HepG2 (cell line): Measurements from ENCODE around the gene PKP3. TPM values are rescaled to one million over a fixed set of nuclear protein-coding genes. Genes with fewer than 3 reads are reported as not detected.

Experiments
- ATAC-seq: fragments of 200-7000 bp; cut with Tn5 transposase; 3 replicates; pipeline ENCODE4 v1.9.1; 2020; ENCODE audit warnings: mild to moderate bottlenecking, moderate library complexity
- BruUV-seq: library from RNA; stranded (reverse); fragments of 400-500 nt; replicated peaks from 2 replicates; lab custom pipeline; 2021; lab: Mats Ljungman, UMichigan
- CTCF ChIA-PET: fragments of 300-600 bp; formaldehyde crosslinking; extraction: SDS; loops from one replicate; lab custom pipeline; 2021; ENCODE audit warnings: low total read pairs, inconsistent platforms, low intra/inter-chr PET ratio; lab: Yijun Ruan, JAX
- POLR2A ChIA-PET: fragments of 350-600 bp; sonication (Branson Sonifier 250); formaldehyde crosslinking; loops from one replicate; lab custom pipeline; 2020; ENCODE audit warnings: antibody characterized with exemption, inconsistent platforms; lab: Yijun Ruan, JAX
- DNase-seq: peaks from one replicate; pipeline ENCODE4 v3.0.0-alpha.2; 2015; ENCODE audit warnings: low spot score
- FAIRE-seq: peaks from 3 replicates; lab custom pipeline; 2011; peaks lifted over from hg19 to GRCh38; lab: Jason Lieb, UNC
- H2AFZ ChIP-seq: one replicate; pipeline ENCODE4 v1.6.1; 2011; ENCODE audit warnings: low read length, inconsistent platforms
- H3K27ac ChIP-seq: fragments of 300-600 bp; 3 replicates; pipeline ENCODE4 v1.8.0; 2011; ENCODE audit warnings: mixed run types, mild to moderate bottlenecking, mixed read lengths, low read length, inconsistent platforms; ENCODE audit not compliant: insufficient read depth; ENCODE audit errors: extremely low read length
- H3K27me3 ChIP-seq, 2 experiments: fragments of 200-600 bp in 1 of 2; 2 replicates in 1 of 2; 3 replicates in 1 of 2; pipeline versions ENCODE4 v1.6.0 to v1.8.0; 2011; ENCODE audit warnings: low read length in 2 of 2, mild to moderate bottlenecking in 2 of 2, moderate library complexity in 2 of 2, inconsistent platforms in 1 of 2; ENCODE audit not compliant: insufficient read depth in 2 of 2, control insufficient read depth in 1 of 2
- H3K36me3 ChIP-seq, 2 experiments: fragments of 200-600 bp in 1 of 2; replicated peaks in 1 of 2; 2 replicates in 1 of 2; 3 replicates in 1 of 2; pipeline versions ENCODE4 v1.5.1 to v1.8.0; 2011; ENCODE audit warnings: low read length in 2 of 2, inconsistent platforms in 1 of 2; ENCODE audit not compliant: insufficient read depth in 2 of 2, control insufficient read depth in 1 of 2
- H3K4me1 ChIP-seq: 2 replicates; pipeline ENCODE4 v1.5.1; 2012; ENCODE audit warnings: low read length, inconsistent platforms; ENCODE audit not compliant: insufficient read depth
- H3K4me2 ChIP-seq: 2 replicates; pipeline ENCODE4 v1.6.0; 2011; ENCODE audit warnings: low read depth, low read length, inconsistent platforms
- H3K4me3 ChIP-seq, 3 experiments: fragments of 200-600 bp in 1 of 3; sonication (generic), shearing (Covaris generic) in 1 of 3; replicated peaks in 1 of 3; 2 replicates each; pipeline ENCODE4 v1.5.1; 2011 to 2016; ENCODE audit warnings: low read length in 3 of 3, inconsistent platforms in 2 of 3, low read depth in 2 of 3, mild to moderate bottlenecking in 2 of 3, control low read depth in 1 of 3, mixed read lengths in 1 of 3; ENCODE audit not compliant: insufficient read depth in 1 of 3
- H3K79me2 ChIP-seq: one replicate; pipeline ENCODE4 v1.6.1; 2011; ENCODE audit warnings: low read length, inconsistent platforms; ENCODE audit not compliant: insufficient read depth
- H3K9ac ChIP-seq: 2 replicates; pipeline ENCODE4 v1.6.0; 2011; ENCODE audit warnings: mild to moderate bottlenecking, low read depth, low read length, inconsistent platforms; ENCODE audit not compliant: insufficient read depth
- H3K9me3 ChIP-seq: 2 replicates; pipeline ENCODE4 v1.5.1; 2012; ENCODE audit warnings: mild to moderate bottlenecking, low read length
- H4K20me1 ChIP-seq: 2 replicates; pipeline ENCODE4 v1.6.0; 2011; ENCODE audit warnings: inconsistent platforms, mild to moderate bottlenecking, low read length, moderate library complexity; ENCODE audit not compliant: insufficient read depth
- MEIS1 ChIP-seq: sonication (generic); formaldehyde crosslinking; IDR thresholded peaks from 2 replicates; pipeline ENCODE4 v1.9.0; 2021; ENCODE audit warnings: mild to moderate bottlenecking, missing genetic modification reagents, moderate library complexity, borderline replicate concordance
- NFKB2 ChIP-seq: sonication (generic); formaldehyde crosslinking; IDR thresholded peaks from 2 replicates; pipeline ENCODE4 v1.4.0; 2020; ENCODE audit warnings: missing genetic modification reagents, borderline replicate concordance
- PLRG1 ChIP-seq: fragments of 450-650 bp; conservative IDR thresholded peaks from 2 replicates; pipeline ENCODE4 v1.6.1; 2016
- RXRB ChIP-seq: IDR thresholded peaks from 2 replicates; pipeline ENCODE4 v1.6.1; 2016; ENCODE audit warnings: borderline replicate concordance, missing genetic modification reagents, missing compliant biosample characterization
- SMAD1 ChIP-seq: sonication (generic); formaldehyde crosslinking; IDR thresholded peaks from 2 replicates; pipeline ENCODE4 v1.4.0; 2020; ENCODE audit warnings: missing genetic modification reagents, low read depth, mild to moderate bottlenecking, borderline replicate concordance
- TBL1XR1 ChIP-seq: fragments of 150-350 bp; IDR thresholded peaks from 2 replicates; pipeline ENCODE4 v1.6.1; 2014; ENCODE audit warnings: borderline replicate concordance, low read length; ENCODE audit not compliant: partially characterized antibody
- ZNF180 ChIP-seq: sonication (generic); formaldehyde crosslinking; IDR thresholded peaks from 2 replicates; pipeline ENCODE4 v1.4.0; 2020; ENCODE audit warnings: low read depth, missing genetic modification reagents, borderline replicate concordance
- ZNF496 ChIP-seq: sonication (generic); formaldehyde crosslinking; IDR thresholded peaks from 2 replicates; pipeline ENCODE4 v1.8.1; 2023; ENCODE audit warnings: mild to moderate bottlenecking, moderate library complexity, missing genetic modification reagents; ENCODE audit not compliant: insufficient replicate concordance
- ZNF501 ChIP-seq: sonication (generic); formaldehyde crosslinking; IDR thresholded peaks from 2 replicates; pipeline ENCODE4 v1.5.1; 2020; ENCODE audit warnings: mild to moderate bottlenecking, moderate library complexity, missing genetic modification reagents
- ZNF782 ChIP-seq: sonication (generic); formaldehyde crosslinking; IDR thresholded peaks from 2 replicates; pipeline ENCODE4 v1.4.0; 2020; ENCODE audit warnings: missing genetic modification reagents, mild to moderate bottlenecking, borderline replicate concordance
- ZNF841 ChIP-seq: sonication (generic); formaldehyde crosslinking; IDR thresholded peaks from 2 replicates; pipeline ENCODE4 v1.8.1; 2023; ENCODE audit warnings: missing genetic modification reagents, borderline replicate concordance
- ZUFSP ChIP-seq: sonication (generic); formaldehyde crosslinking; IDR thresholded peaks from 2 replicates; pipeline ENCODE4 v1.9.0; 2021; ENCODE audit warnings: missing genetic modification reagents, mild to moderate bottlenecking, borderline replicate concordance
- WGBS: methylation state at CpG from one replicate; pipeline ENCODE4 v1.1.6; 2017; ENCODE audit warnings: low lambda C conversion rate; 5-methylcytosine and 5-hydroxymethylcytosine counted together
- in situ Hi-C: cut with HindIII; loops from 2 replicates; pipeline ENCODE4 v1.10.0; 2017; ENCODE audit warnings: low pct_unique_long_range_greater_than_20kb; ENCODE audit not compliant: extremely low pct_ligation_motif_present
- intact Hi-C: fragments of 100-400 bp; cut with micrococcal nuclease; formaldehyde crosslinking; loops from one replicate; pipeline ENCODE4 v1.10.0; 2022; ENCODE audit not compliant: unreplicated experiment
- polyA plus RNA-seq, 8 experiments: library from polyadenylated mRNA; depleted of rRNA in 3 of 8; stranded (reverse) in 7 of 8; unstranded in 1 of 8; fragments of >200 nt; fragmentation: Illumina TruSeq in 4 of 8; extraction: Trizol in 4 of 8; gene quantifications; 2 replicates each; pipeline versions ENCODE4 v1.2.1 to v1.2.3, GENCODE V29; 2011 to 2016; ENCODE audit warnings: low read depth in 4 of 8, missing spikeins in 1 of 8, mixed read lengths in 1 of 8; ENCODE audit not compliant: insufficient read depth in 1 of 8
- total RNA-seq, 5 experiments: library from RNA; depleted of rRNA; stranded (reverse); fragments of >200 nt; fragmentation: Illumina TruSeq; extraction: Trizol; gene quantifications; 2 replicates each; pipeline ENCODE4 v1.2.3, GENCODE V29; 2016; ENCODE audit warnings: low read depth in 1 of 5
- TF ChIP-seq, protein P1 (sequence below): IDR thresholded peaks from 2 replicates; pipeline ENCODE4 v1.6.1; 2012; ENCODE audit warnings: inconsistent platforms
- TF ChIP-seq, protein P2 (sequence below): sonication (generic); formaldehyde crosslinking; IDR thresholded peaks from 2 replicates; pipeline ENCODE4 v1.4.0; 2020; ENCODE audit warnings: missing genetic modification reagents
- TF ChIP-seq, protein P3 (sequence below): sonication (generic); formaldehyde crosslinking; IDR thresholded peaks from 2 replicates; pipeline ENCODE4 v1.5.1; 2020; ENCODE audit warnings: mild to moderate bottlenecking, missing genetic modification reagents, moderate library complexity

The PKP3 gene
- total and polyA plus RNA-seq, 2 of the 13 experiments (the other 11 are each of a cell fraction or from before 2014, with no cell fraction given), result 18.0 to 28.7 TPM

DNA sequence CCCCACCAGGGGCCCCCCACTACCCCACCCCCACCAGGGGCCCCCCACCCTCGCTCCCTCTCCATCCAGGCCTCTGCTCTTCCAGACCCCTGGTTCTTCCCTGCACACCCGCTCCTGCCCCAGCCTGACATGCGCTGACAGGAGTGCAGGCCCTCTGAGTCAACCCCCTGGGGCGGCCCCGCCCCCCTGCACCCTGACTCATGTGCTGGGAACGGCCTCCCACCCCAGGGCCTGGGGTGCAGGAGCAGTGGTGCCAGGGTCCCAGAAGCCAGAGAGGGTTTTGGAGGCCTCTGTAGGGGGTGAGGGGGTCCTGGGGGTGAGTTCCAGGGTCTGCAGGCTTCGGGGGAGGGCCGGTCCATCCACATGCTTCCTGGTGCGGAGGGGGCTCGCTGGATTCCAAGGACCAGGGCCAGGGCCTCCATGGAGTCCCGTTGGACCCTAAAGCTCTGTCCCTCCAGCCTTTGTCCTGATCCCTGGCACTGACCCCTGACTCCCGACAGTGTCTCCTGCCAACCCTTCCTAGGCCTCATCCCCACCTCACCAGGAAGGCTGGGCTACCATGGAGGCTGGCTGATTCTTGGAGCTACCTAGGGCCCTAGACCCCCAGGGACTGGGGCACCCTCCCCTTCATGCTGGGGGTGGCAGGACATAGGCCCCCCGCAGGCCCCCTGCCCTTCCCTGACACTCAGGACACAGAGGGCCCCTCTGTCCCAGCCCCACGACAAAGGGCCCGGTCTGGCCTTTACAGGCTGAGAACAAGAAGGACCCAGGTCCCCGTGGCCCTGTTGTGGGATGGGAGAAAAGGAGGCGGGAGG is 583 bp upstream of the PKP3 start:
- Histone ChIP-seq H3K9ac (peak overlapping the region; percentile 70), H3K9me3 (no peaks in the 10 kb centered on the region), H3K4me1 (peaks cover 74% of the 10 kb centered on the region), H4K20me1 (no peaks in the 10 kb centered on the region), H2AFZ (no peak overlapping the region), H3K4me2 (peak overlapping the region; percentile 90), H3K27me3 (peaks cover 2% of the 10 kb centered on the region in 2 experiments; a peak in 3 of 5 replicates), H3K79me2 (peaks cover 8% of the 10 kb centered on the region), H3K36me3 (peaks cover 0 to 4% of the 10 kb centered on the region in 2 experiments; a peak in 2 of 5 replicates), H3K27ac (peak overlapping the region; percentile 54), H3K4me3 (peak overlapping the region; percentile 50 to 76 (median 75))
- no peak for FAIRE-seq
- no TSS peak for BruUV-seq
- ChIA-PET POLR2A (interaction anchor here (0.9 to 2.6 kb wide), 4 partner anchors 13 to 54 kb away, joined by 3 to 15 read pairs (median 4); no protein-coding TSS in a partner anchor), CTCF (no interaction called here)
- ATAC-seq, result peak; percentile 32
- in situ Hi-C loops (no loop called here), intact Hi-C loops (loop anchor here (2.0 kb wide), 1 partner anchor 19 kb away; no protein-coding TSS in a partner anchor)
- 3% methylated on average over 5 of the region's 17 CpGs for WGBS
- peak; percentile 54 for DNase-seq
- TF ChIP-seq ZNF782 (CRISPR knock-in tag) (0 out of 2 replicates have a peak, but pooled peaks have one; percentile 80), RXRB (CRISPR knock-in tag) (no peak), SMAD1 (CRISPR knock-in tag) (0 out of 2 replicates have a peak, but pooled peaks have one; percentile 47), TBL1XR1 (no peak), ZNF180 (CRISPR knock-in tag) (no peak), PLRG1 (no peak), ZUFSP (no peak), ZNF841 (CRISPR knock-in tag) (no peak), NFKB2 (no peak), ZNF496 (no peak), ZNF501 (0 out of 2 replicates have a peak, but pooled peaks have one; percentile 14), MEIS1 (CRISPR knock-in tag) (peak; percentile 29; the same call in 1 of the 2 replicates)
- TF ChIP-seq, protein P1, sequence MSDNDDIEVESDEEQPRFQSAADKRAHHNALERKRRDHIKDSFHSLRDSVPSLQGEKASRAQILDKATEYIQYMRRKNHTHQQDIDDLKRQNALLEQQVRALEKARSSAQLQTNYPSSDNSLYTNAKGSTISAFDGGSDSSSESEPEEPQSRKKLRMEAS, result peak; percentile 58; the same call in 1 of the 2 replicates
- TF ChIP-seq, protein P2, sequence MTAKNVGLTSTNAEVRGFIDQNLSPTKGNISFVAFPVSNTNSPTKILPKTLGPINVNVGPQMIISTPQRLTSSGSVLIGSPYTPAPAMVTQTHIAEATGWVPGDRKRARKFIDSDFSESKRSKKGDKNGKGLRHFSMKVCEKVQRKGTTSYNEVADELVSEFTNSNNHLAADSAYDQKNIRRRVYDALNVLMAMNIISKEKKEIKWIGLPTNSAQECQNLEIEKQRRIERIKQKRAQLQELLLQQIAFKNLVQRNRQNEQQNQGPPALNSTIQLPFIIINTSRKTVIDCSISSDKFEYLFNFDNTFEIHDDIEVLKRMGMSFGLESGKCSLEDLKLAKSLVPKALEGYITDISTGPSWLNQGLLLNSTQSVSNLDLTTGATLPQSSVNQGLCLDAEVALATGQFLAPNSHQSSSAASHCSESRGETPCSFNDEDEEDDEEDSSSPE (CRISPR knock-in tag), result no peak
- TF ChIP-seq, protein P3, sequence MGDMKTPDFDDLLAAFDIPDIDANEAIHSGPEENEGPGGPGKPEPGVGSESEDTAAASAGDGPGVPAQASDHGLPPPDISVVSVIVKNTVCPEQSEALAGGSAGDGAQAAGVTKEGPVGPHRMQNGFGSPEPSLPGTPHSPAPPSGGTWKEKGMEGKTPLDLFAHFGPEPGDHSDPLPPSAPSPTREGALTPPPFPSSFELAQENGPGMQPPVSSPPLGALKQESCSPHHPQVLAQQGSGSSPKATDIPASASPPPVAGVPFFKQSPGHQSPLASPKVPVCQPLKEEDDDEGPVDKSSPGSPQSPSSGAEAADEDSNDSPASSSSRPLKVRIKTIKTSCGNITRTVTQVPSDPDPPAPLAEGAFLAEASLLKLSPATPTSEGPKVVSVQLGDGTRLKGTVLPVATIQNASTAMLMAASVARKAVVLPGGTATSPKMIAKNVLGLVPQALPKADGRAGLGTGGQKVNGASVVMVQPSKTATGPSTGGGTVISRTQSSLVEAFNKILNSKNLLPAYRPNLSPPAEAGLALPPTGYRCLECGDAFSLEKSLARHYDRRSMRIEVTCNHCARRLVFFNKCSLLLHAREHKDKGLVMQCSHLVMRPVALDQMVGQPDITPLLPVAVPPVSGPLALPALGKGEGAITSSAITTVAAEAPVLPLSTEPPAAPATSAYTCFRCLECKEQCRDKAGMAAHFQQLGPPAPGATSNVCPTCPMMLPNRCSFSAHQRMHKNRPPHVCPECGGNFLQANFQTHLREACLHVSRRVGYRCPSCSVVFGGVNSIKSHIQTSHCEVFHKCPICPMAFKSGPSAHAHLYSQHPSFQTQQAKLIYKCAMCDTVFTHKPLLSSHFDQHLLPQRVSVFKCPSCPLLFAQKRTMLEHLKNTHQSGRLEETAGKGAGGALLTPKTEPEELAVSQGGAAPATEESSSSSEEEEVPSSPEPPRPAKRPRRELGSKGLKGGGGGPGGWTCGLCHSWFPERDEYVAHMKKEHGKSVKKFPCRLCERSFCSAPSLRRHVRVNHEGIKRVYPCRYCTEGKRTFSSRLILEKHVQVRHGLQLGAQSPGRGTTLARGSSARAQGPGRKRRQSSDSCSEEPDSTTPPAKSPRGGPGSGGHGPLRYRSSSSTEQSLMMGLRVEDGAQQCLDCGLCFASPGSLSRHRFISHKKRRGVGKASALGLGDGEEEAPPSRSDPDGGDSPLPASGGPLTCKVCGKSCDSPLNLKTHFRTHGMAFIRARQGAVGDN, result no peak
